OCI-LY3 (cell line): ENCODE results near the gene TAGLN2.
"Not testable (repeated sequence)": the region's sequence is repeated elsewhere in the genome, so short reads cannot be mapped to it uniquely, and the experiment has no call there.

ENCODE experiments used
- EZH2phosphoT487 ChIP-seq: fragments of 200-600 bp; shearing (Covaris generic); IDR thresholded peaks from 2 replicates; pipeline ENCODE4 v1.6.1; 2018; ENCODE audit warnings: antibody characterized with exemption, mixed run types, low read depth
- TF ChIP-seq, protein P1 (sequence below): fragments of 200-600, 300-600 bp; sonication (generic); IDR thresholded peaks from 2 replicates; pipeline ENCODE4 v1.5.1; 2014; ENCODE audit warnings: antibody characterized with exemption, low read length, low read depth

GRCh38 chr1:159899634-159900033, 25.7 kb downstream of the TAGLN2 start:
- TF ChIP-seq, protein P1, sequence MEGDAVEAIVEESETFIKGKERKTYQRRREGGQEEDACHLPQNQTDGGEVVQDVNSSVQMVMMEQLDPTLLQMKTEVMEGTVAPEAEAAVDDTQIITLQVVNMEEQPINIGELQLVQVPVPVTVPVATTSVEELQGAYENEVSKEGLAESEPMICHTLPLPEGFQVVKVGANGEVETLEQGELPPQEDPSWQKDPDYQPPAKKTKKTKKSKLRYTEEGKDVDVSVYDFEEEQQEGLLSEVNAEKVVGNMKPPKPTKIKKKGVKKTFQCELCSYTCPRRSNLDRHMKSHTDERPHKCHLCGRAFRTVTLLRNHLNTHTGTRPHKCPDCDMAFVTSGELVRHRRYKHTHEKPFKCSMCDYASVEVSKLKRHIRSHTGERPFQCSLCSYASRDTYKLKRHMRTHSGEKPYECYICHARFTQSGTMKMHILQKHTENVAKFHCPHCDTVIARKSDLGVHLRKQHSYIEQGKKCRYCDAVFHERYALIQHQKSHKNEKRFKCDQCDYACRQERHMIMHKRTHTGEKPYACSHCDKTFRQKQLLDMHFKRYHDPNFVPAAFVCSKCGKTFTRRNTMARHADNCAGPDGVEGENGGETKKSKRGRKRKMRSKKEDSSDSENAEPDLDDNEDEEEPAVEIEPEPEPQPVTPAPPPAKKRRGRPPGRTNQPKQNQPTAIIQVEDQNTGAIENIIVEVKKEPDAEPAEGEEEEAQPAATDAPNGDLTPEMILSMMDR, result not testable (repeated sequence)
- not testable (repeated sequence) for TF ChIP-seq EZH2phosphoT487
